NCI-H1048 (cell line): ENCODE data around the gene DUSP11.
"Not testable (repeated sequence)": the region's sequence is repeated elsewhere in the genome, so short reads cannot be mapped to it uniquely, and the experiment has no call there.

ENCODE experiments used
- DNase-seq: peaks from one replicate; lab custom pipeline; 2025; lab: John Stamatoyannopoulos, UW

DUSP11 gene

DNA sequence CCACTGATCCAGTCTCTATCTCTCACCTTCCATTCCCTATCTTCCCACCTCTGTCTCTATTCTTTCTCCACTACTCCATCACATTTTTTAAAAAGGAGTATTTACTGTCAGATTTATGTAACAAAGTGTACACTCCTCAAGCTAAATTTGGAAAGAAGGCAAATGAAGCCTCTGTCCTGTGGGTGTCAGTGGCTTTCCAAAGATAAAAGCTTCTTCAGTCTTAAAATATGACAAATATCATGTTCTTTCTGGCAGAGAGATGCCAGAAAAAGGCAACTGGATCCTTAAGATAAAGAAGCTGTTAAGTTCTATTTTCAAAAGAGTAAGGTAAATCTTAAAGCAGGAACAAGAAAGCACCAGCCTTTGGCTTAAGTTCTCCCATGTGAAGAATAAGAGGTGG is 7.1 kb downstream of the DUSP11 start:
- no peak for DNase-seq

DNA sequence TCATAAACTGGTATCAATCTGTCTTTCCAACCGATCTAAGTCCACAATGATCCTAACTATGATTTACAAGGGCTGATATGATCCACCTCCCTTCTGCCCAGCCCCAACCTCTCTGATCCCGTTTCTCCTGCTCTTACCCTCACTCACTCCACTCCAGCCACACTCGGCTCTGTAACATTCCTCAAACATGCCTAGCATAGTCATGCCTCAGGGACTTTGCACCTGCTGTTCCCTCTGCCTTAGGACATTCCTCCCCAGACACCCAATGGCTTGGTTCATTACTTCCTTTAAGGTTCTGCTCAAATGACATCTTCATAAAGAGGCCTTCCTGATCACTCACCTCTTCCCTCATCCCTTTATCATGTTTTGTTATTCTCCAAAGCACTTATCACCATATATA is 9.2 kb downstream of the DUSP11 start:
- DNase-seq = no peak

DNA sequence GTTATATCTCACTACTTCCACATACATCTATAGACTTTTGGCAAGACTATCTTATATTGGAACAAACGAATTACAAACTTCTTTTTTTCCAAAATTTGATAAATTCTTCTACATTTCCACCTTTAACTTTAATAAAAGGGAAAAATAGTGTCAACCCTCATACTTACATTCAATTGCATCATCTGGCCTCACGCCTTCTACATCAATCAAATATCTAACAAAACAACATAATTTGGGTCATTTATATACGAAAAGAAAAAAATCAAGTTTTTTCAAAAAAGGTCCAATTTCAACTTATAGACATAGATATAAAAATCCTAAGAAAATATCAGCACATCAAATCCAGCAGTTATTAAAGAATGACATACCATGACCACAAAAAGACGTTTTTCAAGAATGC is 12.9 kb downstream of the DUSP11 start:
- no peak for DNase-seq

DNA sequence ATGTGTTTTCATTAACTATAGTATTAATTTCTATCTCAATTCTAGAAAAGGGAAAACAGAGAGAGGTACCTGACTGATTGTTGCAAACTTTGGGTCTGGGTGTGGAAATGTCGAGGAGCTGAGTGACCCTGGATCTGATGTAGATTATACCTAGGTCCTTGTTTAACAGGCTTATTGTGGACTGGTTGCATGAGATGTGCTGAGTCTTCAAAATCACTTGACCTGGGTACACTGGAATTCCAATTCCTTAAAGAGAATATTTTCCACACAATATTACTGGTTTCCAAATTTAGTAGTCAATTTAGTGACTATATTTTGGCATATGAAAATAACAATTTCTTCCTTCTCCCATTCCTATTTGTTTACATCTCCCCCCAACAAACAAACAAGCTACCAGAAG is 13.6 kb downstream of the DUSP11 start:
- DNase-seq = no peak

DNA sequence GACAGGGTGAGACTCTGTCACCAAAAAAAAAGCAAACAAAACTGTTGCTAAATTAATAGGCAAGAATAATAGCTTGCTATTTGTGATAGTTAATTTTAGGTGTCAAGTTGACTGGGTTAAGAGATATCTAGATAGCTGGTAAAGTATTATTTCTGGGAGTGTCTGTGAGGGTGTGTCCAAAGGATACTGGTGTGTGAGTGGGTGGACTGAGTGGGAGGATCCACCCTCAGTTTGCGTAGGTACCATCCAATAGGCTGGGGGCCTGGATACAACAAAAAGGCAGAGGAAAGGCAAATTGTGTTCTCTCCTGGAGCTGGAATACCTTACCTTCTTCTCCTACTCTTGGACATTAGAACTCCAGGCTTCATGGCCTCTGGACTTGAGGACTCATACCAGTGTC is 15.0 kb downstream of the DUSP11 start:
- DNase-seq = no peak

DNA sequence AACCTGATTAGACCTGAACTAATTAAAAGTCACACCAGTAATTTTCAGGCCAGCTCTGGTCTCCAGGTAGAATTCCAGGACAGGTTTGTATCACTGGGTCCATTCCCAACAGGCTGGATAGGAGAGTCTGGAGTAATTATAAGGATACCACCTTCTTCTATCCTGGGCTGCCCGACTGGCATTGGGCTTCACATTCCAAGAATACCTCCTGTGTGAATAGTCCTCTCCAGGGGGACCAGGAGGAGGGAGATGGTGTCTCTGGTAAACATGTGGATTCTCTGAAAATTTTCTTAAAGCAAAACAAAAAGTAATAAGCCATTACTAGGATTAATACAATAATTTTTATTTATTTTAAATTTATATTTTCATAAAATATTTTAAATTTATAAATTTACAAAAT is 17.3 kb downstream of the DUSP11 start:
- DNase-seq = no peak

DNA sequence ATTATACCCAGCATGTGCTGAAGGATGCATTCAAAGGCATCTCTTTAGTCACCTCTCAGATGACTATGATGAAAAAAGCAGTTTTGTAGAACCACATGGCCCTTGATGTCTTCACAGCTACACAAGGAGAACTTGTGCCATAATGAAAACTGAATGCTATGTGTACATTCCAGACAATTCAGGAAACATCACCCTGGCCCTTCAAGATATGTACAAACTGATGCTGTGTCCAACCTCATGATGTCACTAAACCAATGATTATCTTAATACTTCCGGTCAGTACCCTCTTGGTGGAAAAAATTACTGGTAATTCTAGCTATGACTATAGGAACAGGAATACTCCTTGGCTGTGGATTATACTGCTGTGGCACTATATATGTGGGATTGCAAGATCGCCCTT is 20.0 kb downstream of the DUSP11 start:
- no peak for DNase-seq

DNA sequence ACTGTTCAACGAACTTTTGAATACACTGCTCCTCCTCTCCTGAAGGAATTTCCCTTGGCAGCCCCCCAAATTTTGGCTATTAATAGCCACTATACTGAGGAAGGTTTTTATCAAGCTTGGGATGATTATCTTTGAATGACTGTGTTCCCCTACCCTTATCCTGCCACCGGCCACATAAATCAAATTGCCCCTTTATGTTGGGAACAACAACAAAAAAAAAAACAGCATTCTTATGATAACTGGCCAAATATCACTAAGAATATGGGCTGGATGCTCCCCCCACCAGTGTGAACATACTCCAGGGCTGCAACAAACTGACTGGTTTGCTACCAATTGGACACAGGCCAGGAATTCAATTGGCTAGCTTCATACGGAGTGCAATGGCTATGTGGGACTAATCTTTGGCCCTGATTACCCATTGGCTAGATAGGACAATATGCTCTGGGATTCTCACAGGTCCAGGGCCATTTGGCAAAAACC is 20.6 kb downstream of the DUSP11 start:
- DNase-seq = no peak

DNA sequence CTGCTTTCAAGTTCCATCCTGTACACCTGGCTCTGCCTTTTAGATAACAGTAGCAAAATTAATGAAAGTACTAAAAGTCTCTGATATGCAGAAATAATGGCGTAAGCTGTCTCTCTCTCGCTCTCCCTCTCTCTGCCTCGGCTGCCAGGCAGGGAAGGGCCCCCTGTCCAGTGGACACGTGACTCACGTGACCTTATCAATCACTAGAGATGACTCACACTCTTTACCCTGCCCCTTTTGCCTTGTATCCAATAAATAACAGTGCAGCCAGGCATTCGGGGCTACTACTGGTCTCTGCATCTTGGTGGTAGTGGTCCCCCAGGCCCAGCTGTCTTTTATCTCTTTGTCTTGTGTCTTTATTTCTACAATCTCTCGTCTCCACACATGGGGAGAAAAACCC is 25.6 kb downstream of the DUSP11 start:
- not testable (repeated sequence) for DNase-seq

DNA sequence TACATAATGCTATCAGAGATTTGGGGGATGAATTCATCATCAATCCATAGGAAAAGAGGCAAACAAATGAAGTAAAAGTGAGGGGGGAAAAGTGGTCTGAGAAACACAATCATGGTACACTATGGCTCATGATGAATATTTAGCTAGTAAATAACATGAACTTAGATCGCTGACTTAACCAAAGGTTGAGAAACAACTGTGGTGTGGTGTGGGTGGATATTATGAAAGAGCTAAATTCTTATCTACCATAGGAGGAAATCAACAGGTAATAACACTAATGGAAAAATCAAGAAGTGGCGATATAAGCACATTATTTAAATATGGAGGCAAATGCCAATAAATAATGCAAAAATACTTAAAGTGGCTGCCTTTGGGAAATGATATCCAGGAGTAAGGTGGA is 30.6 kb downstream of the DUSP11 start:
- DNase-seq = no peak

DNA sequence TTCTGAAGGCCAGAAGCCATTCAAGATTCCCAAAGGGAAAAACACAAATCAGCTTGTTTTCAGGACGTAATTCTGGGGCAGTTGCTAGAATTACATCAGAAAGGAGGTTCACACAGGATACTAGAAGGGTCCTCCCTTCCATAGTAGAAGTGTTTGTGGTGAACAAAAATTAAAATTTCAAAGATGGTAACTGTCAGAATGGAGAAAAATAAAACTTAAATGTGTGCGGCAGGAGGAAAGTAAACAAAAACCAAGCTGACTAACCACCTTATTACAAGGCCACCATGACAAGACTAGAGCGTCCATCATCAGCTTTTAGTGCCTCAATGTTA is 33.1 kb downstream of the DUSP11 start:
- no peak for DNase-seq

DNA sequence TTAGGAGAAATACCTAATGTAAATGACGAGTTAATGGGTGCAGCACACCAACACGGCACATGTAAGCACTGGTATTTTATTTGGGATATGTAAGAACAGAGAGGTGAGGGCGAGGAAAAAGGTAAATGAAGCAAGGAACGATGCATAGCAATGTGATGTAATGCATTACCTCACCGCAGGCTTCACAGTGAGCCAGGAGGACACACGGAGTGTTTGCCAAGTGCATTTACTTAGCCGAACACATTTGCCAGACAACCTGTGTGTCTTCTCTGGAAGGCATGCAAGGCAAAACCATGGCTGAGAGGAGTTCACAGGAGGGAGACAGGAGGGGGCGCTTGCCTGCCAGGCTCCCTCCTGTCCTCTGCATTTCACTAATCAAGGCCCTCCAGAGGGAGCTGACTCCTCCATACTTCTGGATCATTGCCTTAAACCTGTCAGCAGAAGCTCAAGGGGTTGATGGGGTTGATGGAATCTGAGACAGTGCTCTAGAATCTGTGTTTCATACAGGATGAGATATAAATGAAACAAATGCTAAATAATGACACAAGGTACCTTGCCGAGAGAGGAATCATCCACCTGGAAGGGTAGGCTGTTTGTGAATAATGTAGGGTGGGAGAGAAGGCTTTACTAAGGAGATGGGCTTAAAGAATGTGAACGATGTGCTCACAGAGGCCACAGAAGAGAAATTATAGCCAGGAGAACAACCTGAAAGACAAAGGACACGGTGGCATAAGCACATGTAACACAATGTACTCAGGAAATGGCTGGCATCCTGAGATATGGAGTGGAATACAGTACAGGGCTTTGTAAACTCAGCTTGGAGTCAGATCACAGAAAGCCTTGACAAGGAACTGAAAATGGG is 33.7 kb downstream of the DUSP11 start:
- no peak for DNase-seq

DNA sequence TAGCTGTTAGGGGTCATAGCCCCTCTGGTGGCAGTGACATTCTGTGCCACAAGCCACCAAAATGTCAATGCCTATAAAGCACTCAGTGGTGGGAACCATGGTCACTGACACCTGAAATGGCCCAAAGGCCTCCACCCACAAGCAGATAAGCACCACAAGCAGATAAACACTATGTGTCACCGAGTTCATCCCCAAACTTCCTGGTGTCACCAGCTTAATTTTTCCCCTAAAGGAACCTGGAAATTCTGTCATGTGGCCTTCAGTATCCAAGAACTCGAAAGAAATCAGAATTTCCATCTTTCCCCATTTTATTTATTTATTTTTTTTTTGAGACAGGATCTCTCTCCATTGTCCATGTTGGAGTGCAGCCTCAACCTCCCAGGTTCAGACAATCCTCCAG is 39.1 kb downstream of the DUSP11 start:
- no peak for DNase-seq

DNA sequence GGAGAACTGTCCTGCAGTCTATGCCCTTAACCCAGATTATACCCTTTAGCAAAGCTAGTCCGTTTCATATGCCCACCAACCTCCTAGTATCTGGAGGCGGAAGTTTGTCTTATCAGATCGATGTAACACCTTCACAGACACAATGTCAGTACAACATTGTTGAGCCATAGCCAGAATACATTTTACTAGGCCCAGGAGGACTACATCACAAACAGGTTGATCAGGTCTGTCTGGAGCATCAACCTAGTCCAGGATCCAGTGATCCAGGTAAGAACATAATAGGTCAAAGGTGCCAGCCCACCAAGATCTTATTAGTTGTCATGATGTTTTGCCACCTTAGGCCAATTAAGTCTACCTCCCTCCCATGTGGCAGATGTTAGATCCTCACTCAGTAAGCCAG is 40.8 kb downstream of the DUSP11 start:
- no peak for DNase-seq

DNA sequence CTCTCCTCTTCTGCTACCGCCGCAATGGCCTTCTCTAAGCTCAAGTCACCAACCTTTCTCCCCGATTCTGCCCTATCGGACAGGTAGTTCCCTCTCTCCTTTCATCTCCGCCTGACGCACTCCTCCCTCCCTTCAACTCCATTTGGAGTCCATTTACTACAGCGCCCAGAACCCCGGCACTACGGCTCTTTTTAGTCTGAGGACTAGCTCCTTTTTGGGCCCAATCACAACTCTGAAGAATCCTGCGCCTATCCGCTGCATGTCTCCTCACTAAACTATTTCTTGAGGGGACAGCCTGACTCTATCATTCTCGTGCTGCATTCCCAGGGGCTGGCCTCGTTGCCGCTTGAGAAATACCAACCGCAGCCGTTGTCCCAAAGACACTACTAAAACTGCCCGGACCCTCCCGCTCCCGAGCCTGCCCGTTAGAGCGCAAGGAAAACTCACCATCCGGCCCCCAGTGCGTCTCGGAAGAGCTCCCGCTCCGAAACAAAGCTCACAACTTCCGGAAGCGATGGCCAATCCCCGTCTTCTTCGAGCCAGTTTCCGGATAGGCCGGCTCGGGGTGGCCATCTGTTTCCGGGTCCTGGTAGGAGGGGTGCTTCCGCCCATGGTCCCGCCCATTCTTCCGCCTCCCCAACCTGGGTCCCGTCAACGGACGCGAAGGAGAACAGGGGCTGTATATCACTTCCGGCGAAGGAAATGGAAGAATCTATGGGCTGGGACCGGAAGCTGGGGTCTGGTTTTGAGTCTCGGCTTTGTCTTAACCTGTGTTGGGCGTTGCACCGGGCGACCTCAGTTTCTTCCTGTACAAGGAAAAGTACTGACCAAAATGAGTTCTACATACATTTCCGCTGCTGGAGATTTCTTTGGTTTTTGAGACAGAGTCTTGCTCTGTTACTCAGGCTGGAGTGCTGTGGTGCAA is 42.8 kb downstream of the DUSP11 start, which contains the start of gene TPRKB:
Gene TPRKB, minus strand, starts transcription at position 491 of the 925 bp plus-strand sequence. CDS start 2,776 bp downstream, outside the sequence.
- peak; percentile 90 for DNase-seq

DNA sequence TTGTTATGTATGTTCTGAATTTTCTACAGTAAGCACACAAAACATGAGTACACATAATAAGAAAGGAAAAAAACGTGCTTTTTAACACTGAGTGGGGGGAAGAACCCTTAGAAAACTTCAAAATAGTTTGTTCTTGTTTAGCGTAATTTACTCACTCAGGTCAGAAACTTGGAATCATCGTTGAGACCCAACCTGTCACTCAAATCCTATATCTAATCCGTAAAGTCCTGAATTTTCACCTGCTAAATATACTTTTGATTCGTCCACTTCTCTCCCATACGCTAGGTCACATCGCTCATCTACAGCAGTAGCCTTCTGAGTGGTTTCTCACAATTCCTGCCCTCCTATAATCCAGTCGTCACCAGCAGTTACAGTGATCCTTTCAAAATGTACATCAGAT is 43.5 kb downstream of the DUSP11 start:
- no peak for DNase-seq

DNA sequence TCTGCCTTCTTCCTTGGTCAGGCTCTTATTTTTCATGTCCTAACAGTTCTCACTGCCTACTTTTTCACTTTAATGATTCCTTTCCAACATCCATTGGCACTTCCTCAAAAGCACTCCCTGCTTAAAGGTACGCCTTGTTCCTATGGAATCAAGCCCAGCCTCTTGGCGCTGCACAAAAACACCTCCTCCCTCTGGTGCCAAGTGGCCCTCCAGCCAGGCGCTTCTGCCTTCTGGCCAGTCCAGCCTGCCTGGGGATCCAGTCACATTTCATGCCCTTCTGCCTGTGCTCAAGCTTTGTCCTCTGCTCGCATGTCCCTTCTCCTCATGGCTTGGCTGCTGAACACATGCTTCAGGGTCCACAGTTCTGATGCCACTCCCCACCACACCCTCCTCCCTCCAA is 49.1 kb downstream of the DUSP11 start:
- DNase-seq = no peak

DNA sequence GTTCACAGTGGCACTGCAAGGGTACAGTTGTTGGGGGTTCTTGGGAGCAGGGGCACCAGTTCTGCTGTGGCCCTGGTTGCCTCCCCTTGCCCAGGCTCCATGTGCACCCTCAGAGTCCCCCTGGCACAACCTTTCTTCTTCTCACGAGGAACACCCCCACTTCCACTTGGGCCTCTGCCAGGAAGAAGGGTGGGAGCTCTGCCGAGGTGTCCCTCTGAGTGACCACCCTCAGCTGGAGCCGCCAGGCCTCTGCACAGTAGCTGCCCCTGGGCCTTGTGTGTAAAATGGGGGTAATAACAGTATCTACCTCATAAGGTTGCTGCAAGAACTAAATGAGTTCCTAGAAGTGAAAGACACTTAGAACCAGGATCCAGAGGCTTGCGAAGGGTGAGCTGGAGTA is 51.2 kb downstream of the DUSP11 start:
- DNase-seq = no peak

DNA sequence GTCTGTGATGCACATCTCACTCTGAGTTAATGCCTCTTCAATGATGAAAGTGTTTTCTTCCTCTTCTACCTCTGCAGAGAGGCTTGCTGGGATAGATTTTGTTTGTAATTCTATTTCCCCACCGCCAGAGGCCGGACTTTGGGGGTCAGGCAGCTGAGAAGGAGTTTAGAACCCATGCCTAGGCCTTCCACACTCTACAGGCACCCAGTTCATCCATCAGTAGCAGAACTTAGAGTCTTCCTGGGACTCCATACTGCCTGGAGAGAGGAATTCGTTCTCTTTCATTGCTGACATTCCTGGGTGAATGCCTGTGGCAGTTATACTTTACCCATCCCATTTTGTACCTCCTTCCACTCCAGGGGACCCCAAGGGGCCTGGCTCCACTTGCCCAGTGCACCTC is 51.9 kb downstream of the DUSP11 start:
- no peak for DNase-seq

DNA sequence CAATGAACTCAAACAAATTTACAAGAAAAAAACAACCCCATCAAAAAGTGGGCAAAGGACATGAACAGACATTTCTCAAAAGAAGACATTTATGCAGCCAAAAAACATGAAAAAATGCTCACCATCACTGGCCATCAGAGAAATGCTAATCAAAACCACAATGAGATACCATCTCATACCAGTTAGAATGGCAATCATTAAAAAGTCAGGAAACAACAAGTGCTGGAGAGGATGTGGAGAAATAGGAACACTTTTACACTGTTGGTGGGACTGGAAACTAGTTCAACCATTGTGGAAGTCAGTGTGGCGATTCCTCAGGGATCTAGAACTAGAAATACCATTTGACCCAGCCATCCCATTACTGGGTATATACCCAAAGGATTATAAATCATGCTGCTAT is 53.2 kb downstream of the DUSP11 start:
- DNase-seq = not testable (repeated sequence)

DNA sequence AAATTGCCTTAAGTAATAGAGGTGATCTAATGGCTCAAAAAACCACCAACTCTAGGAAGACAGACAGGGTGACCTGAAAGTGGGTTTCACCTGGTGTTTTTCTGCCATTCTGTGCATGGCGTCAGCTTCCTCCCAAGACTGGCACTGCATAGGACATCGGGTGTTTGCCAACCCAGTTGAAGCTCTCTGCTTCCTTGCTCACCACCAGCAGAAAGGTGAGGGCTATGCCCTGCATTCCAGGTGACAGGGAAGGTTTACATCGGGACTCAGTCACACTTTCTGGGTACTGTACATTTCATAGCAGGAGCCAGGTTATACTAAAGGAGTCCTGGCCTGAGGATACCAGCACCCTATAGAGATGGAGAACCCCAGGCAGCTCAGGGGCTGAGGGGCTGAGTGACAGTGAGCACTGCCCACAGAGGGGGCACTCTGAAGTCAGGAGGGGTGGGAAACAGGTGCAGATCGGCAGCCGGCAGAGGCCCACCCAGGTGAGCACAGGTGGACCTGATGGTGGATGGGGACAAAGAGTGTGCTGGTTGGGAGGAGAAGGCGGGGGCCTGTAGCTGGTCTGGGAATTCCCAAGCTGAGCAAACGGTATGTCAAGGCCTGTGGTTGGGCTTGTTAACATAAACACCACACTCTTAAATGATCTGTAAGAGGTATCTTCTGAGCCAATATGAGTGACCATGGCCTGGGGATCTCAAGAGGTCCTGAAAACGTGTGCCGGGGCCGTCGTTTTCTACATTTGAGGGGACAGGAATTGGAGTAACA is 60.9 kb downstream of the DUSP11 start:
- no peak for DNase-seq

DNA sequence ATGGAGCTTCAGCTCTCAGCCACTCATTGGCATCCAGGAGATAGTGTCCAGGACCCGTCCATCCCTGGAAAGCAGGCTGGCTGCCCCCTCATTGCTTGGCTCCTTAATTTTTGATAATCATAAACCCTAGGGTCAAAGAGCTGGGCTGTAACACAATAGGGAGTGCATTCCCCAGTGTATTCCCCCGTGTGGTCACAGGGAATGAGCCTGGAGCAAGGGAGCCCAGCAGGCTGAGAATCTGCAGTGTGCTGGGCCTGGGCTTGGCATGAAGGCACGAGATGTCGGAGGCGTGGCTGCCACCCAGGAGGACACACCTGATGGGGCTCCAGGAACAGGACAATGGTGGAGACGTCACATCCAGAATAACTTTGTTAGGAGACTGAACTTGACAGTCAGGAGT is 61.5 kb downstream of the DUSP11 start:
- DNase-seq = no peak
